ENCODE data around the gene STT3B.

The STT3B gene

DNA sequence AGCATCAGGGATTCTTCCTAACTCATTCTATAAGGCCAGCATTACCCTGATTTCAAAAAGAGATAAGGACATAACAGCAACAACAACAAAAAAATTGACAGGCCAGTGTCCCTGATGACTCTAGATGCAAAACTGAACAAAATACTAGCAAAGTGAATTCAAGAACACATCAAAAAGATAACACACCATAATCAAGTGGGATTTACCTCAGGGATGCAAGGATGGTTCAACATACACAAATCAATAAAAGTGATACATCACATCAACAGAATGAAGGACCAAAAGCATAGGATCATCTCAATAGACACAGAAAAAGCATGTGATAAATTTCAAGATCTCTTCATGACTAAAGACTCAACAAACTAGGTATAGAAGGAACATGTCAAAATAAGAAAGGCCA is 119.6 kb downstream of the STT3B start:
- DNase-seq (ENCODE audit: low read depth), result no peak

DNA sequence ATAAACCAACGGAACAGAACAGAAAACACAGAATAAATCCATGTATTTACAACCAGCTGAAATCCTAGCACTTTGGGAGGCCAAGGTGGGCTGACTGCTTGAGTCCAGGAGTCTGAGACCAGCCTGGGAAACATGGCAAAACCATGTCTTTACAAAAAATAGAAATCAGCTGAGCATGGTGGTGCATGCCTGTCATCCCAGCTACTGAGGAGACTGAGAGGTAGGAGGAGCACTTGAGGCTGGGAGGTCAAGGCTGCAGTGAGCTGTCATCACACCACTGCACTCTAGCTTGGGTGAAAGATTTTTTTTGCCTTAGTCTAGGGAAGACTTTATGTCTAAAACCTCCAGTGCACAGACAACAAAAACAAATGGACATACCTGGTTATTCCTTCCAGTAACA is 120.7 kb downstream of the STT3B start:
- DNase-seq (ENCODE audit: low read depth), result no peak

DNA sequence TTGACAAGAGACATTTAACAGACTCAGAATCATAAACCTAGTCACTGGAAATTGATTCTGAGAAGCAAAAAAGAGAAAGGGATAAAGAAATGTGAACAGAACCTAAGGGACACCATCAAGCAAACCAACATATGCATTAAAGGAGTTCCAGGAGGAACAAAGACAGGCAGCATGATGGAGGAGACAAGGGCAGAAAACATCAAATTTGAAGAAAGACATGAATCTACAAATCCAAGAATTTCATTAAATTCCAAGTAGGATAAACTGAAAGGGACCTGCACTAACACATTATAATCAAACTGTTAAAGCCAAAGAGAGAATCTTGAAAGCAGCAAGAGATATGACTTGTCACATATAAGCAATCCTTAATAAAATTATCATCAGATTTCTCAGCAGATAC is 122.3 kb downstream of the STT3B start:
- DNase-seq (ENCODE audit: low read depth), result no peak

DNA sequence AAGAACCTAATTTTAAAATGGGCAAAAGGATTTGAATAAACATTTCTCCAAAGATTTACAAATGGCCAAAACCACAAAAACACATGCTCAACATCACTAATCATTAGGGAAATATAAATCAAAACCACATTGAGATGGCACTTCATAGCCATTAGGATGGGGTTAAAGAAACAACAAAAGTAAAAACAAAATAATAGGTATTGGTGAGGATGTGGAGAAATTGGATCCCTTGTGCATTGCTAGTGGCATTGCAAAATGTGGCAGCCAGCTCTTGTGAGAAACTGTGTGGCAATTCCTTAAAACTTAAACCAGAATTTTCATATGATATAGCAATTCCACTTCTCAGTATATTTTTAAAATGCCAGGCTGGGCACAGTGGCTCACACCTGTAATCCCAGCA is 126.5 kb downstream of the STT3B start:
- no peak for DNase-seq (ENCODE audit: low read depth)

DNA sequence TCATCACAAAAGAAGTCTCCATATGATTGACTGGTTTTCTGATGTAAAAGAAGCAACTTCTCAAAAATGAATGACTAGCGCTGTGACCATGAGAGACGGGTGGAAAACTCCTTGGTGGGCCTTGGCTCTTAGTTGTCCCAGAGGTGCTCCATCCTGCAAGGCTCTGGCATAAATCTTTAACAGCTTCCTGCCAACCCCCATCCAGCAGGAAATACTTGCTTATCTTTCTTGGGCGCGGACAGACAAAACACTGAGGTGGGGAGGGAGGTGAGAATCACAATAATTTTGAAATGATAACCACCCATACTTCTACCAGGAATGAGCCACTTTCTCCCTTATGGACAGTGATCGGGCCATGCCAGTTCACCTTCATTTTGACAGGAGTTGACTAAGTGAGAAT is 128.6 kb downstream of the STT3B start:
- no peak for DNase-seq (ENCODE audit: low read depth)

DNA sequence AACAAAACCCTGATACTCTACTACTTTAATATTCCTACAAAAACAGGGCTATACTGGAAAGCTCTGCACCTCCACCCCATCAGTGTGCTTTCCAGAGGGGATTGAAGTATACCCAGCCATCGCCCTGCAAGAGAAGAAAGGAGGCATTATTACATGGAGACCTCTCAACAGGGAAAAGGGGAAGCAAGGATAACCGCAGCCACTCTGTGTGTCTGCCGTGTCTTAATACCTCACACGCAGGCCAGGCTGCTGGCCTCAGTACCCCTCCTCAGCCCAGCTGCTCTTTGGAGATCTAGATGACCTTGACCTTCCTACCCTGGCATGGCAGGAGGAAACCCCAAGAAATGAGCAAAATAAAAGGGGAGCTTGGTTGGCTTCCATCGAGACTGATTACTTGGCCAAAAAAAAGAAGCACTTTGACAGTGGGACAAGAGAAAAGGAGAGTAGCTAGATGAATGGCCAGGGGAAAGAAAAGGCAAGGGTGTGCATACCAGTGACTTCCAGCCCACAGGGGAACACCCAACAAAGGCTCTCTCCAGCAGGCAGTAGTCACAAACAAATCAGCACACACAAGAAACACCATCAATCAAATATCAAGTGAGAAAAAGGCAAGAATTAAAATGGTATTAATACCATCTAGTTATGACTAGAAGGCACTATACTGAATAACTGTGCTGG is 129.4 kb downstream of the STT3B start:
- no peak for DNase-seq (ENCODE audit: low read depth)

DNA sequence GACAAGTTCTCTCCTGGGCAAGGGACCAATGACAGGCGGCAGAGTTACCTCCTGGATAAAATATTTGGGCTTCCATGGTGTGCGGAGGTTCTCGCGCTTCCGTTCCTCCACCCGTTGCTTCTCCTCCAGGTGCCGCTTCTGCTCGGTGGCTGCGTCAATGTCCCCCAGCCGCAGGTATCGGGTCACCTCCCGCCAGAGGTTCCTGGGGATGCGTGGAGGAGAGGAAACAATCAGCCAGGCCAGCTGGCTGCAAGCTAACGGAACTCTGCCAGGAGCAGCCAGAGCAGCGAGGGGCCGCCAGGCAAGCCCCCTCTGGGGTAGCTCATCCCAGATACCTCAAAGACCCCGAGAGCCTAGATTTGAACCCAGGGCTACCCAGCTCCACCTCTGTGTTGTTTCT is 131.3 kb downstream of the STT3B start:
- no peak for DNase-seq (ENCODE audit: low read depth)

DNA sequence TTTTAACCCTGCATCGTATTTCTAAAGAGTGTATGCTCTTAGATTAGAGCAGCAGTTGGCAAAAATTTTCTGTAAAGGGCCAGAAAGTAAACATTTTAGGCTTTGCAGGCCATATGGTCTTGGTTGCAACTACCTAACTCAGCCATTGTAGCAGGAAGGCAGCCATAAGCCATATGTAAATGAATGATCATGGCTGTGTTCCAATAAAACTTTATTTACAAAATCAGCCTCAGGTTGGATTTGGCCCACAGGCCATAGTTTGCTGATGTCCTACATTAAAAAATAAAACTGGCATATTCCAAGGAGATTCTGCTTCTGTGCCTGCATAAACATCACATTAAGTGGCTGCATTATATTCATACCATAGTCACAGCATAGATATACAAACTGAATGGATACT is 134.9 kb downstream of the STT3B start:
- no peak for DNase-seq (ENCODE audit: low read depth)

DNA sequence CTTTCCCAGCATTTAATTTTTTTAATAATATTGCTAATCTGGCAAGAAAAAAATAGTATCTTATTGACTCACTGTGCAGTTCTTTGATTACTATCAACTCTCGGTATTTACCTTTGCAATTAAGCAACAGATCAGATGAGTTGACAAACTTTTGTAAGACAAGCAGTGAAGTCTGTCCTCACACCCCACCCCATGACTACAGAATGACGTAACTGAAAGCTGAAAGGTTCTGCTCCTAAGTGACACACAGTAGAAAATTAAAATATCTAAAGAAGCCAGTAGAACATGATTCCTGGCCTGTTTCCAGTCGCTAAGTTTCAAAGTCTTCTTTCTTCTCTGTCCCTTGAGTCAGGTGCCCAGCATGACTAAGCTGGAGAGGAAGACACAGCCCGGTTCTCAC is 135.5 kb downstream of the STT3B start:
- no peak for DNase-seq (ENCODE audit: low read depth)

DNA sequence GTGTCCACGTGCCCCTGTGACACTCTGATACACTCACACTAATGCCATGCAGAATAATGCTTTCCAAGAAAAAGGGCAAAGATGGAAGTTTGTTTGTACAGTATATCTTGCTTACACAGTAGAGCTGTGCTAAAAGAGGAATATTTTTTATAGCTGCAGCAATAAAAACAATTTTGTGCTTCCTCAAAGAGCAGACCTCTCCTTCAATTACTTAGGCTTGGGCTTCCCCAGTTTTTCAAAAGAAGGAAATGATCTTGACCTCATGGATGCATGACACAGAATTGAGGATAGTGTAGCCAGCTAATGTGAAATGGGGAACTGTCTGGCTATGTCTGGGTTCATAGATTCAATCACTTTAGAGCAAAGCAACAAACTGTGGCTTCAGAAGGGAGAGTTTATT is 137.4 kb downstream of the STT3B start:
- no peak for DNase-seq (ENCODE audit: low read depth)

DNA sequence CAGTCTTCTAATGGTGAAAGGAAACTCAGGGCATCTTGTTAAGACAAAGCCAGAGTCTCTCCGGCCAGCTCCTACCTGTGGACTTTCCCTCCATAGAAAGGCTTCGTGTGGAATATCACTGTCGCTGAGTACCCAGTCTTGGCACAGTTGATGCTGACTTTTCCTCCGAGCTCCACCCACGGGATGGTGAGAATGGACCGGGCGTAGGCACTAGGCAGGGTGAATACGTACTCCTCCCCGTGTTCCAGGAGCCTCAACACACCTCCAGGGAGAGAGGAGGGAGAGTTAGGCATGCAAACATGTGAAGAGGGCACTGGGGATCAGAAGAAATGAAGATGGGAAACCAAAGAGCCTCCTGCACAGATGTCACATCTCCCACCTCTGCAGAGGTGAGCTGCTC is 138.0 kb downstream of the STT3B start:
- DNase-seq (ENCODE audit: low read depth), result no peak

DNA sequence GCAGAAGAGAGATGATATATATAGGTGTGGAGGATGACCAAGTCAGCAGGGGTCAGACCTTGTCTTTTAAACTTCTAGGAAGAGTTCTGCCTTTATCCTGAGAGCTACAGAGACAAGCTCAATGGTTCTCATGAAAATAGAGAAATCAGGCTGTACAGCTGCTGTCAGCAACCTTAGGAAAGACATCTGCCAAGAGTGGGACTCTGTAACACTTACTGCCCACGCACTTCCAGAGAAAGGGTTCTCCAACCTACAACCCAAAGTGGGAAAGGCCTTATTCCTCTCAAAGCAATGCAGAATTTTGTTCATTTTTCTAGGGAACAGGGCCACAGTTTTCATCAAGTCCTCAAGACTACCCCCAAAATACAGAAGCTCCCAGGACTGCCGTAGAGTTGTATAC is 138.7 kb downstream of the STT3B start:
- DNase-seq (ENCODE audit: low read depth), result no peak

DNA sequence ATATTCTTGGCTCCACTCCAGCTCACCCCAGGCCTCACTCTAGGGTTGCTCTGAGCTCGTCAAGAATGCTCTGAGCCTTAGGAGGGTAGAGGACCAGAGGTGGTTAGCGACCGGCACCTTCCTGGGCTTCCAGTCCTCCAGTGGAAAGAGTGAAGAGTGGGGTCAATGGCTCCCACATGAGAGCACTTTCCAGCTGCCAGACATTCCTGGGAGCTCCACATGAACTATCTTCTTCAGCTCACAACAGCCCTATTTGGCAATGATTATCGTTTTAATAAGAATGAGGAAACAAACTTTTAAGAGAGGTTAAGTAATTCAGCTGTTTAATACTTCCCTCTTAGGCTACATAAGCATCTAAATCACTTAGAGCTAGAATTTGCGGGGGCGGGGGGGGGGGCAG is 139.3 kb downstream of the STT3B start:
- DNase-seq (ENCODE audit: low read depth), result no peak

DNA sequence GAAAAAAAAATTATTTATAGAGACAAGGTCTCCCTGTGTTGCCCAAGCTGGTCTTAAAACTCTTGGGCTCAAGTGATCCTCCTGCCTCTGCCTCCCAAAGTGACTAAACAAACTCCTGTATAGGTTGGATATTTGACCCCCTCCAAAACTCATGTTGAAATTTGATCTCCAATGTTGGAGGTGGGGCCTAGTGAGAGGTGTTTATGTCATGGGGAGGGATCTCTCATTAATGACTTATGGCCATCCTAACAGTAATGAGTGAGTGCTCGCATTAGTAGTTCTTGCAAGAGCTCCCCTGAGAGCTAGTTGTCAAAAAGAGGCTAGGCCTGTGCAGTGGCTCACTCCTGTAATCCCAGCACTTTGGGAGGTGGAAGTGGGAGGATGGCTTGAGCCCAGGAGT is 141.2 kb downstream of the STT3B start:
- no peak for DNase-seq (ENCODE audit: low read depth)

DNA sequence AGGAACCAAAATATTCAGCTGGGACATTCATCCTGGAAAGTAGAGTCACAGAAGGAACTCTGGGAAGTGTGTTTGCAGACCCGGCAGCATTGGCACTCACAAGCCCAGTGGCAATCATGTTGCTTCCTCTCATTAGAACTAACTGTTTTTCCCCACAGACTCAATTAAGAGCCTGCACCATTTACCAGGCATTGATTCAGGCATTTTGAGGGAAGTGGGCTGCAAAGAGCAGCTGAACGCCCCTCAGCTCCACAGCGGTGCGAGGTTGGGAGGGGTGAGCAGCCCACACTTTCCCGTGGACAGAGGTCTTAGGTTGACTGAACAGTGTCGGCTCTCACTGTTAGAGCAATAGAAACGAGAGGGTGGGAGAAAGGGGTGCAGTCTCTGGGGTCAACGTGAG is 143.8 kb downstream of the STT3B start:
- no peak for DNase-seq (ENCODE audit: low read depth)

DNA sequence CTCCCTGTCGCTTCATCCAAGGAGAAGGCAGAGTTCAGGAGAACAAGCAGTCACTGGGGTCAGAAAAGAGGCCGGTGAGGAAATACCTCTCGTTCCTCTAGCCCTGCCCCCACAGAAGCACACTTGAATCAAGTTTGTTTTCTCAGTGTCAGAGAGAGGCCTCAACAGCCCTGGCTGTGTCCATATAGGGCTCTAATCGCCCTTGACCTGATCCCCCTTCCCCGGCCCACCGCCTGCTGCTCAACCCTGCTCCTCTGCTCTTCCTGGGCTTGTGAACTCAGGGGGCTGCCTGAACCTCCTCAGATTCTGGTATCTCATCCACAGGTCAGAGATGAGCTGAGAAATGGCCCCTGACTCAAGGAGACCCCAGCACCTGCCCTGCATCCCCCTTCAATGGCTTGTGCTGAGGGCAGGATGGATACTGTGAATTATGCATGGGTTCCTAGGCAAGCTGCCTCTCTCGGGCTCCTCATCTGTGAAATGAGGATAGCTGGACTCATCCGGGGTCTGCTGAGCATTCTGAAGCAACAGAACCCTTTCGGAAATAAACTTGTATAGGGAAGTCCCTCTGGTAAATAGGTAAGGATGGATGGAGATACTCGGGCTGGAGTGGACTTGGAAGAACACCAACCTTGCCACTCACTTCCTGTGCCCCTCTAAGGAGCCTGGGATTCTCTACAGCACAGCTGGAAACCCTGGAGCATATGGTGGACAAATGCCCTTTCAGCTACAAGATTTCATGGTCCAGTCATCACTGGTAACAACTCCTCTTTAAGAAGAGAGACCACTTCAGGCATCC is 147.5 kb downstream of the STT3B start:
- DNase-seq (ENCODE audit: low read depth), result no peak
